ENCODE data around the gene ARPC1B. TPM values are rescaled to one million over a fixed set of nuclear protein-coding genes. Genes with fewer than 3 reads are reported as not detected.
"Not testable (repeated sequence)": the region's sequence is repeated elsewhere in the genome, so short reads cannot be mapped to it uniquely, and the experiment has no call there.

The ARPC1B gene
- total and polyA plus RNA-seq, 10 donors, result 302 to 758 (median 418) TPM

DNA sequence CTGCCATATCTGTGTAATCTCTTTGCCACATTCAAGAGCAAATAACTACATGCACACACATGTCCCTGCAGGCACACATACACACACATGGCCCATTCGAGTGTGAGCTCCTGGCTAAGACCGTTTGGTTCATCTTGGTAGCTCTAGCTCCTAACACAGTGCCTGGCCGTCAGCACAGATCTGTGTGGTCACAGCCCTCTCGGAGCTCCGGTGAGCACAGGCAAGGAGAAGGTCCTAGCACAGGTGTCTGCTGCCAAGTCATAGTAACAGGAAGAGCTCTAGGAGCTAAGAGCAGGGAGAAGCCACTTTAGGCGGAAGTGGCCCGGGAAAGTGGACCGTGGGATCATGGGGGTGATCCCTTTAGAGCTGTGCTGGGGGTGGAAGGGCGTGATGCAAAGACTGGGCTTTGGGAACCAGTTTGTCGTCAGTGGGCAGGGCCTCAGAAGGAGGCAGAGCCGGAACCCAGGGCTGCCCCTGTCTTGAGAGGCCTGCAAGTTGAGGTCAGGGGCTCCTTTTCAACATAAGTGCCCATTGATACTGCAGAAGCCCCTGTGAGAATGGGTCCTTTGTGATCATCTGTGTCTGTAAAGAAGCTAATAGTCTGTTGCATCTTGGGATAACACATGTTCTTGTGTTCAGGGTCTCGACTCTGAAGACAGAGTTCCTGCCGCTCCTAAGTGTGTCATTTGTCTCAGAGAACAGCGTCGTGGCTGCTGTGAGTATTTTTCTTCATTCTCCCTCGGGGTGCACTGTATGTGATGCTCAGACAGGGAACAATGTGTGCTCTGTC, 16.6 kb upstream of the ARPC1B start:
- peaks cover 2 to 100% (median 98%) of the 10 kb centered on the region in 6 donors for H3K36me3 ChIP-seq
- no peak for DNase-seq

DNA sequence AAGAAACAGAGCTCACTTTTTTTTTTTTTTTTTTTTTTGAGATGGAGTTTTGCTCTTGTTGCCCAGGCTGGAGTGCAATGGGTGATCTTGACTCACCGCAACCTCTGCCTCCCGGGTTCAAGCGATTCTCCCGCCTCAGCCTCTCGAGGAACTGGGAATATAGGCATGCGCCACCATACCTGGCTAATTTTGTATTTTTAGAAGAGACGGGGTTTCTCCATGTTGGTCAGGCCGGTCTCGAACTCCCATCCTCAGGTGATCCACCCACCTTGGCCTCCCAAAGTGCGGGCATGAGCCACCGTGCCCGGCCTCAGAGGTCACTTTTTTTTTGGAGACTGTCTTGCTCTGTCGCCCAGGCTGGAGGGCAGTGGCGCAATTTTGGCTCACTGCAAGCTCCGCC, 16.0 kb upstream of the ARPC1B start:
- H3K4me1 ChIP-seq; H3K9me3 ChIP-seq; DNase-seq; intact Hi-C loops (cut with DNase I; ENCODE audit: low total_unique reads); H3K4me3 ChIP-seq; H3K27me3 ChIP-seq (replicated peaks in 1 of 7); H3K27ac ChIP-seq: not testable (repeated sequence)
- 96 to 99% (median 97%) methylated on average over 15 of the region's 15 CpGs for WGBS, 5 donors
- TF ChIP-seq POLR2AphosphoS5 (IDR thresholded peaks at IDR 0.05), result peak in 1 of 3 donors; percentile 16
- peaks cover 2 to 100% (median 98%) of the 10 kb centered on the region in 6 donors for H3K36me3 ChIP-seq

More for the DNA sequence above, 16.6 kb upstream of the ARPC1B start:
- TF ChIP-seq POLR2A (IDR thresholded peaks at IDR 0.05), result no peak
- Histone ChIP-seq H3K4me1 (no peaks in the 10 kb centered on the region), H3K4me3 (no peak overlapping the region), H3K27ac (no peak overlapping the region), H3K27me3 (replicated peaks in 1 of 7) (no peaks in the 10 kb centered on the region), H3K9me3 (no peaks in the 10 kb centered on the region)
- WGBS, 5 donors, result 94 to 96% (median 95%) methylated on average over 16 of the region's 16 CpGs
- intact Hi-C loops (cut with DNase I; ENCODE audit: low total_unique reads), result no loop called here

DNA sequence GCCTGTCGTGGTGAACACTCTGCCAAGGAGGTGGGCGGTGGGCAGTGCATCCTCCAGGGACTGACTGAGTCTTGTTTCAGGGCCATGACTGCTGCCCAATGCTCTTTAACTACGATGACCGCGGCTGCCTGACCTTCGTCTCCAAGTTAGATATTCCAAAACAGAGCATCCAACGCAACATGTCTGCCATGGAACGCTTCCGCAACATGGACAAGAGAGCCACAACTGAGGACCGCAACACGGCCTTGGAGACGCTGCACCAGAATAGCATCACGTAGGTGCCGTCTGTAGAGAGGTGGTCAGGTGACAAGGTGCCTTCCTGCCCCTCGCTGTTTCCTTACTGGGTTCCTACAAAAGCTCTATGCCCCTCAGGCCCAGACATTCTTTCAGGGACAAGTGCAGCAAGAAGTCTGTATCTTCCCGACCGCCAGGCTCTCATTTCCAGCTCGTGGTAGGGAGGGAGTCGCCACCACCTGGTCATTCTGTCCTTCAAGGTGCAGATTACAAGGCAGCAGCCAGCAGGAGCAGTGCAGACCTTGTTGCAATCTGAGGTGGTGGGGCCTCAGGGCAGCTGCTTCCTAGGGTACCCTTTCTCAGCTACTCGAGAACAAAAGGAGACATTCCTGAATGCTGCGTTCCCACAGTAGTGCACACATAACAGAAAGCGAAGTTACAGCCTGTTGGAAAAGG, 14.9 kb upstream of the ARPC1B start:
- intact Hi-C loops (cut with DNase I; ENCODE audit: low total_unique reads), result no loop called here

DNA sequence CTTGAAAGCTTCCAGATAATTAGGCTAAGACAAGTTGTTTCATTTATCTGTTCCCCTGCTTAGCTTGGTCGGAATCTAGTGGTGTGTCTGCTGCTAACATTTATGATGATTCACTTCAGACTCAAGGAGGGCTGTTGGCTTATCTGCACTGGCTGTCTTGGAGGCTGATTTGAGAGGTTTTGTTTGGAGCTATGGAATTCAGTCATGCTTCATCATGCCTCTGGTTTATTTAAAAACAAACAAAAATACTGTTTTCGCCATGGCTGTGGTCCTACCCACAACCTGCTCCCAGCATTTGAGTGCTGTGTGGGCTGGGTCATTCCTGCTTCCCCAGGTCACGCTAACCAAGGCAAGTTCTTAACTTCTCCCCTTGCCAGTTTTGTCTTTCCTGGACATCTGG, 11.7 kb upstream of the ARPC1B start:
- Histone ChIP-seq H3K27me3 (replicated peaks in 1 of 7) (no peaks in the 10 kb centered on the region), H3K36me3 (peaks cover 3 to 100% (median 93%) of the 10 kb centered on the region in 6 donors), H3K9me3 (no peaks in the 10 kb centered on the region), H3K27ac (no peak overlapping the region), H3K4me3 (no peak overlapping the region), H3K4me1 (peaks cover 0 to 8% (median 0%) of the 10 kb centered on the region in 6 donors)
- 90 to 93% (median 91%) methylated on average over 3 of the region's 3 CpGs for WGBS, 5 donors
- no peak for DNase-seq
- intact Hi-C loops (cut with DNase I; ENCODE audit: low total_unique reads), result no loop called here
- TF ChIP-seq POLR2A (IDR thresholded peaks at IDR 0.05) (no peak), POLR2AphosphoS5 (IDR thresholded peaks at IDR 0.05) (no peak)
- TF ChIP-seq, protein P1, sequence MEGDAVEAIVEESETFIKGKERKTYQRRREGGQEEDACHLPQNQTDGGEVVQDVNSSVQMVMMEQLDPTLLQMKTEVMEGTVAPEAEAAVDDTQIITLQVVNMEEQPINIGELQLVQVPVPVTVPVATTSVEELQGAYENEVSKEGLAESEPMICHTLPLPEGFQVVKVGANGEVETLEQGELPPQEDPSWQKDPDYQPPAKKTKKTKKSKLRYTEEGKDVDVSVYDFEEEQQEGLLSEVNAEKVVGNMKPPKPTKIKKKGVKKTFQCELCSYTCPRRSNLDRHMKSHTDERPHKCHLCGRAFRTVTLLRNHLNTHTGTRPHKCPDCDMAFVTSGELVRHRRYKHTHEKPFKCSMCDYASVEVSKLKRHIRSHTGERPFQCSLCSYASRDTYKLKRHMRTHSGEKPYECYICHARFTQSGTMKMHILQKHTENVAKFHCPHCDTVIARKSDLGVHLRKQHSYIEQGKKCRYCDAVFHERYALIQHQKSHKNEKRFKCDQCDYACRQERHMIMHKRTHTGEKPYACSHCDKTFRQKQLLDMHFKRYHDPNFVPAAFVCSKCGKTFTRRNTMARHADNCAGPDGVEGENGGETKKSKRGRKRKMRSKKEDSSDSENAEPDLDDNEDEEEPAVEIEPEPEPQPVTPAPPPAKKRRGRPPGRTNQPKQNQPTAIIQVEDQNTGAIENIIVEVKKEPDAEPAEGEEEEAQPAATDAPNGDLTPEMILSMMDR (IDR thresholded peaks at IDR 0.05 in 8 of 11, conservative IDR thresholded peaks at IDR 0.05 in 3 of 11), result no peak

More for the DNA sequence above, 14.9 kb upstream of the ARPC1B start:
- Histone ChIP-seq H3K36me3 (peaks cover 2 to 100% (median 98%) of the 10 kb centered on the region in 6 donors), H3K4me3 (no peak overlapping the region), H3K9me3 (no peaks in the 10 kb centered on the region), H3K27ac (no peak overlapping the region), H3K27me3 (replicated peaks in 1 of 7) (no peaks in the 10 kb centered on the region), H3K4me1 (no peaks in the 10 kb centered on the region)
- peak in 1 of 3 donors; percentile 11 for TF ChIP-seq POLR2AphosphoS5 (IDR thresholded peaks at IDR 0.05)
- TF ChIP-seq, protein P1 (IDR thresholded peaks at IDR 0.05 in 8 of 11, conservative IDR thresholded peaks at IDR 0.05 in 3 of 11), result no peak
- no peak for DNase-seq
- WGBS, 5 donors, result 91 to 95% (median 93%) methylated on average over 16 to 22 of the region's 22 CpGs

DNA sequence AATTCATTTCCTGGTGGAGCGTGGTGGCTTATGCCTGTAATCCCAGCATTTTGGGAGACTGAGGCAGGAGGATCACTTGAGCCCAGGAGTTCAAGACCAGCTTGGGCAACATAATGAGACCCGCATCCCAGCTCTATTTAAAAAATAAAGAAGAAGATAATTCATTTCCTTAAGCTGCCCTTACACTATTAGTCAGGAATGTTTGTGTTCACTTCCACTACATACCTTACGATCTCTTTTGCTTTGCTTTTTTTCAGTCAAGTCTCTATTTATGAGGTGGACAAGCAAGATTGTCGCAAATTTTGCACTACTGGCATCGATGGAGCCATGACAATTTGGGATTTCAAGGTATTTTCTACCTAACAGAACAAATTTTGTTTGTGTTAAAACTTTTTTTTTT, 11.2 kb upstream of the ARPC1B start:
- no peak for DNase-seq
- intact Hi-C loops (cut with DNase I; ENCODE audit: low total_unique reads), result no loop called here
- H3K9me3 ChIP-seq, result no peaks in the 10 kb centered on the region
- H3K4me3 ChIP-seq, result no peak overlapping the region
- no peak overlapping the region for H3K27ac ChIP-seq
- WGBS, 5 donors, result 94 to 98% (median 97%) methylated on average over 5 of the region's 5 CpGs
- H3K4me1 ChIP-seq, result peaks cover 0 to 8% (median 0%) of the 10 kb centered on the region in 6 donors
- TF ChIP-seq, protein P1 (IDR thresholded peaks at IDR 0.05 in 8 of 11, conservative IDR thresholded peaks at IDR 0.05 in 3 of 11), result no peak
- TF ChIP-seq POLR2AphosphoS5 (IDR thresholded peaks at IDR 0.05), result no peak
- no peak for TF ChIP-seq POLR2A (IDR thresholded peaks at IDR 0.05)
- no peaks in the 10 kb centered on the region for H3K27me3 ChIP-seq (replicated peaks in 1 of 7)
- peaks cover 3 to 96% (median 88%) of the 10 kb centered on the region in 6 donors for H3K36me3 ChIP-seq
